ENCODE results near the gene LARGE1.

DNA sequence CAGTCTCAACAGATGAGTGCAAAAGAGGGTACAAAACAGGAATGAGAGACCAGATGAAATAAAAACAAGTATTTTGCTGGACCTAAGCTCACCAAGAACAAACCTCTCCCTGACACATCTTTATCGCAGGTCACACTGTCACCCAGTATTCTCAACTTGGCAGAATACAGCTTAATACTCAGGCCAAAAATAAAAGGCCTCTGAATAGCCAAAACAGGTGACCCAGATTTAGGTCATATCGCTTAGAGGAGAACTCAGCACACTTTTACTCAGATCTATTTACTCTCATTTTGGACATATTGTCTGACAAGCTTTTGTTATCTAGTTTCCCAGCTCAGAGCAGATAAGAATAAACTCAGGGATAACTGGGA, 645.2 kb downstream of the LARGE1 start:
- TF ChIP-seq EZH2 (IDR thresholded peaks at IDR 0.05; ENCODE audit: insufficient read depth, poor library complexity, severe bottlenecking) (no peak), EZH2phosphoT487 (IDR thresholded peaks at IDR 0.05; ENCODE audit: insufficient read depth, low read depth) (no peak)

Measured in GM23248 (cell line).